Muscle of leg (tissue), 11 donors: Measurements from ENCODE around the gene BROX. TPM values are rescaled to one million over a fixed set of nuclear protein-coding genes. Genes with fewer than 3 reads are reported as not detected.
A peak's percentile ranks its signal among the peaks of the same experiment; 100 is the strongest.

Experiments used
- DNase-seq: peaks from one replicate; pipeline ENCODE4 v3.0.0; 2013
- H3K27ac ChIP-seq: one replicate; pipeline ENCODE4 v1.5.1; 2013; ENCODE audit warnings: mild to moderate bottlenecking, low read length, control low read depth
- H3K27me3 ChIP-seq: one replicate; pipeline ENCODE4 v1.6.1; 2013; ENCODE audit warnings: low read length; ENCODE audit not compliant: control insufficient read depth, insufficient read depth
- H3K36me3 ChIP-seq: one replicate; pipeline ENCODE4 v1.6.1; 2013; ENCODE audit warnings: low read length; ENCODE audit not compliant: control insufficient read depth, insufficient read depth
- H3K4me1 ChIP-seq: one replicate; pipeline ENCODE4 v1.6.1; 2013; ENCODE audit warnings: low read length; ENCODE audit not compliant: control insufficient read depth, insufficient read depth
- H3K4me3 ChIP-seq: one replicate; pipeline ENCODE4 v1.5.1; 2013; ENCODE audit warnings: low read length, control low read depth
- H3K9me3 ChIP-seq: replicated peaks from 2 replicates; pipeline ENCODE4 v1.6.1; 2013; ENCODE audit warnings: low read depth, low read length; ENCODE audit not compliant: control insufficient read depth
- WGBS: methylation state at CpG from one replicate; pipeline ENCODE4 v1.1.5; 2013; ENCODE audit warnings: missing lambda C conversion rate; ENCODE audit not compliant: insufficient coverage; 5-methylcytosine and 5-hydroxymethylcytosine counted together
- polyA plus RNA-seq, 8 donors: library from polyadenylated mRNA; unstranded; fragments of 120-200 nt; gene quantifications; one replicate each; pipeline versions ENCODE4 v1.2.1 to v1.2.3, GENCODE V29; 2013; ENCODE audit warnings: inconsistent platforms in 1 of 8, low replicate concordance in 1 of 8; ENCODE audit not compliant: insufficient read length in 8 of 8, insufficient read depth in 1 of 8
- total RNA-seq: library from RNA; stranded (reverse); fragments of 120-200 nt; gene quantifications from one replicate; pipeline ENCODE4 v1.2.4, GENCODE V29; 2013

Gene BROX
- total and polyA plus RNA-seq, 9 donors = 16.5 to 32.3 (median 20.1) TPM

DNA sequence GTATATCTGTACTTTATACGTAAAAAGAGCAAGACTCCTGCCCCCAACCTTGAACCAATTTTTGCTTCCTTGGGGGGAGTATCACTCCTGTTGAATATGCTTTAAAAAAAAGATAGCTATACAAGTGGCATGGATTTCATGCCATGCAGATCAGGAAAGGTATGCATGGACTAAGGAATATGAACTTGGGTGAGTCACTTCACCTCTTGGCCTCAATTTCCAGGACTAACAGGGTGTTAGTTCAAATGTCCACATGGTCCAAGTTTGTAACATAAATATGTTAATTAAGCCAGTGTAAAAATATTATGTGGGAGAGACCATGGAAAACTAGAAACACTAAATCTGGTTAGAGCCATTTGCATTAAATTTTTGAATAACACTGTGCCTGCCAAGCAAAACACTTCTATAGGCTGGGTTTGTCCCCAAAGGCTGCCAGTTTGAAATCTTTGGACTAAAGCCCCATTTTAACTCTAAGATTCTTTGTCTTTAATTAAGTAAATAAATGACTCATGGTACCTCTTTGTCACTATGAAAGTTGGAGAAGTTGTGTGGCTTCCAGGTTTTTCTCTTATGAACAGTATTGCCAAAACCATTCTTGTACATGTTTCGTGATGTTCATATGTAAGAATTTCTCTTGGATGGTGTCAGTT lies 57.7 kb downstream of the BROX start:
- no peak for DNase-seq
- H3K4me3 ChIP-seq = no peak overlapping the region
- peaks cover 8% of the 10 kb centered on the region for H3K4me1 ChIP-seq
- no peaks in the 10 kb centered on the region for H3K27me3 ChIP-seq
- no peaks in the 10 kb centered on the region for H3K36me3 ChIP-seq
- no CpG with 5 or more reads among the region's 2 CpGs for WGBS
- peaks cover 6% of the 10 kb centered on the region for H3K9me3 ChIP-seq
- no peak overlapping the region for H3K27ac ChIP-seq

DNA sequence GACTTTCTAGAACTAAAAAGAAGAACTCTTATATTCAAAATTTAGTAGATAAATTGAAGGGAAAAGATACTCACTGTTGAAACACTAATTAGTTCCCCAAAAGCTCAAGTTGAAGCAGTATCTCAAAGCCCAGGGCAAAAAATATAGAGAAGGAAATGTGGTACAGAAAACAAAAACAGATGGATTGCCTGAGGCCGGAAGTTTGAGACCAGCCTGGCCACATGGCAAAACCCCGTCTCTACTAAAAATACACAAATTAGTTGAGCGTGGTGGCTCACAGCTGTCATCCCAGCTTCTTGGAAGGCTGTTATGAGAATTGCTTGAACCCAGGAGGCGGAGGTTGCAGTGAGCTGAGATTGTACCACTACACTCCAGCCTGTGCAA lies 60.6 kb downstream of the BROX start:
- no peaks in the 10 kb centered on the region for H3K27me3 ChIP-seq
- peaks cover 6% of the 10 kb centered on the region for H3K9me3 ChIP-seq
- no CpG with 5 or more reads among the region's 4 CpGs for WGBS
- peak; percentile 70 for DNase-seq
- no peaks in the 10 kb centered on the region for H3K36me3 ChIP-seq
- H3K4me1 ChIP-seq = peaks cover 8% of the 10 kb centered on the region
- H3K27ac ChIP-seq = peak overlapping the region; percentile 66
- no peak overlapping the region for H3K4me3 ChIP-seq

DNA sequence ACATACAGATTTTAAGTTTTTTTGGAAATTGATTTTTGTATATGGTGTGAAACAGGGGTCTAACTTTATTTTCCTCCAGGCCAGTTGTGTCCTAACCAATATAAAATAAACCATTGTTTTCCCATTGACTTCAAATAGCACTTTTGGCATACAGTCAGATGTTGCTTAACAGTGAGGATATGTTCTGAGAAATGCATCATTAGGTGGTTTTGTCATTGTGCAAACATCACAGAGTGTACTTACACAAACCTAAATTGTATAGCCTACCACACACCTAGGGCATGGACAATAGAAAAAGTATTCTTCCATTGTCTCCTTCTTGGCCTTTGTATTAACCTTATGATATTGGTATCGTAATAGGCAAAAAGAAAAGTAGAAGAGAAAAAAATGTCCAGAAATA lies 65.1 kb downstream of the BROX start:
- WGBS = no CpG with 5 or more reads among the region's 1 CpG
- peaks cover 6% of the 10 kb centered on the region for H3K4me1 ChIP-seq
- DNase-seq = no peak
- H3K27me3 ChIP-seq = no peaks in the 10 kb centered on the region
- H3K9me3 ChIP-seq = no peaks in the 10 kb centered on the region
- no peak overlapping the region for H3K27ac ChIP-seq
- H3K4me3 ChIP-seq = no peak overlapping the region
- H3K36me3 ChIP-seq = no peaks in the 10 kb centered on the region

DNA sequence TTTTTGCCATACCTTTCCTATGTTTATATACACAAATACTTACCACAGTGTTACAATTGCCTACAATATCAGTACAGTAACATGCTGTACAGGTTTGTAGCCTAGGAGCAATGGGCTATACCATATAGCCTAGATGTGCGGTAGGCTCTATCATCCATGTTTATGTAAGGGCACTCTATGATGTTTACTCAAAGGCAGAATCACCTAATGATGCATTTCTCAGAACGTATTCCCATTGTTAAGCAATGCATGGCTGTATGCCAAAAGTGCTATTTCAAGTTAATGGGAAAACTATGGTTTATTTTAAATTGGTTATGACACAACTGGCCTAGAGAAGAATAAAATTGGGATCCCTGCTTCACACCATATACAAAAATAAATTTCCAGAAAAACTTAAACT lies 65.6 kb downstream of the BROX start:
- no peak for DNase-seq
- Histone ChIP-seq H3K4me1 (peaks cover 3% of the 10 kb centered on the region), H3K27ac (no peak overlapping the region), H3K9me3 (no peaks in the 10 kb centered on the region), H3K4me3 (no peak overlapping the region), H3K36me3 (no peaks in the 10 kb centered on the region), H3K27me3 (no peaks in the 10 kb centered on the region)
- 100% methylated on average over 1 of the region's 2 CpGs for WGBS

DNA sequence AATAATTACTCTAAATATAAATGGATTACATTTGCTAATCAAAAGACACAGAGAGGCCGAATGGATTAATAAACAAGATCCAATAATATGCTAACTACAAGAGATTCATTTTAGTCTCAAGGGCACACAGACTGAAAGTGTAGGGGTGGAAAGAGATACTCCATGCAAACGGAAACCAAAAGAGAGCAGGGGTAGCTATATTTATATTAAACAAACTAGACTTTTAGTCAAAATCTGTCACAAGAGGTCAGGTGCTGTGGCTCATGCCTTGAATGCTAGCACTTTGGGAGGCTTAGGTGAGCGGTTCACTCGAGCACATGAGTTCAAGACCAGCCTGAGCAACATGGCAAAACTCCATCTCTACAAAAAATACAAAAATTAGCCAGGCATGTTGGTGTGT lies 68.9 kb downstream of the BROX start:
- Histone ChIP-seq H3K9me3 (no peaks in the 10 kb centered on the region), H3K36me3 (no peaks in the 10 kb centered on the region), H3K4me1 (peaks cover 7% of the 10 kb centered on the region), H3K27ac (no peak overlapping the region), H3K4me3 (no peak overlapping the region), H3K27me3 (no peaks in the 10 kb centered on the region)
- no CpG with 5 or more reads among the region's 4 CpGs for WGBS
- DNase-seq = no peak

DNA sequence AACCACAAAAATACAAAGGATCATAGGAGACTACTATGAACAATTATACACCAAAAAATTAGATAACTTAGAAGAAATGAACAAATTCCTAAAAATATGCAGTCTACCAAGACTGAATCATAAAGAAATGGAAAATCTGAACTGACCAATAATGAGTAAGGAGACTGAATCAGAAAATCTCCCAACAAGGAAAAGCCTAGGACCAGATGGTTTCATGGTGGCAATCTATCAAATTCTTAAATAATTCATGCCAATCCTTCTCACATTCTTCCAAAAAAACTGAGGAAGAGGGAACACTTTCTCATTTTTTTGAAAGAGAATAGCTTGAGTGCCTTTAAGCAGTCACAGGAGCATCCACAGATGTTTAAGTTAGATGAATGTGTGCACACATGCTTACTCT lies 70.7 kb downstream of the BROX start:
- H3K4me1 ChIP-seq = peaks cover 24% of the 10 kb centered on the region
- no peak for DNase-seq
- H3K36me3 ChIP-seq = no peaks in the 10 kb centered on the region
- no peak overlapping the region for H3K27ac ChIP-seq
- H3K27me3 ChIP-seq = no peaks in the 10 kb centered on the region
- no peaks in the 10 kb centered on the region for H3K9me3 ChIP-seq
- H3K4me3 ChIP-seq = no peak overlapping the region

DNA sequence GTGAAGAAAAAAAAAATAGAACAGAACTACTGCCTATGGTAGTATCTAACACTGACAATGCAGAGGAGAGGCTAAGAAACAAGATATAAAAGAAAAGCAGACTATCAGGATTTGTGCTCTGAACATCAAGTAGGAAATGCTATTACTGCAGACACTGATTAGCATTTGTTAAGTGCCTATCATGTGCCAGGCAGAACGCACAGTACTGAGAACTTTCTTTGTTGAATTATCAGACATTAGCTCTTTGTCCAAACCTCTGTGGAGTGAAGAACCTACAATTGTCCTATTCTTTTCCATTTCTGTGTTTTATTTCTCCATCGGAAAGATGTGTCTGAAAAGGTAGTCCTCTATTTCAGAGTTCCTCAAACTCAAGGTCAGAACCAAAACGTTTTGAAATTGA lies 72.0 kb downstream of the BROX start:
- Histone ChIP-seq H3K4me3 (no peak overlapping the region), H3K9me3 (no peaks in the 10 kb centered on the region), H3K36me3 (no peaks in the 10 kb centered on the region), H3K27ac (peak overlapping the region; percentile 15), H3K4me1 (peaks cover 25% of the 10 kb centered on the region), H3K27me3 (no peaks in the 10 kb centered on the region)
- WGBS = no CpG with 5 or more reads among the region's 3 CpGs
- no peak for DNase-seq

Other genes starting within 250 kb of the BROX start
- 0.31 TPM for gene HHIPL2, start 164.5 kb upstream of the BROX start, total RNA-seq
- under 1 TPM; 0.08 to 0.56 (median 0.26) TPM for gene HHIPL2, start 164.5 kb upstream of the BROX start, polyA plus RNA-seq
- 10.3 TPM for gene TAF1A, start 122.6 kb upstream of the BROX start, total RNA-seq
- gene TAF1A, start 122.6 kb upstream of the BROX start, polyA plus RNA-seq = 10 to 100 TPM in 3 of 8 donors, 1 to 10 TPM in 5; 7.6 to 10.9 (median 9.2) TPM
- 49.0 TPM for gene MIA3, start 94.5 kb upstream of the BROX start, total RNA-seq
- gene MIA3, start 94.5 kb upstream of the BROX start, polyA plus RNA-seq = 10 to 100 TPM; 41.8 to 60.8 (median 51.4) TPM
- 29.7 TPM for gene AIDA, start 73 bp upstream of the BROX start, total RNA-seq
- 10 to 100 TPM; 40.9 to 81.0 (median 54.1) TPM for gene AIDA, start 73 bp upstream of the BROX start, polyA plus RNA-seq
- gene FAM177B, start 24.6 kb downstream of the BROX start, total RNA-seq = 0.18 TPM
- under 1 TPM in 6 of 8 donors, not detected in 2; 0.16 to 0.57 (median 0.27) TPM for gene FAM177B, start 24.6 kb downstream of the BROX start, polyA plus RNA-seq
- 10.7 TPM for gene DISP1, start 102.5 kb downstream of the BROX start, total RNA-seq
- 10 to 100 TPM in 2 of 8 donors, 1 to 10 TPM in 6; 6.6 to 11.3 (median 9.1) TPM for gene DISP1, start 102.5 kb downstream of the BROX start, polyA plus RNA-seq